Neural crest cell (in vitro differentiated cells): ENCODE data around the gene ME3. TPM values are rescaled to one million over a fixed set of nuclear protein-coding genes. Genes with fewer than 3 reads are reported as not detected.

ENCODE experiments used
- DNase-seq: peaks from one replicate; pipeline ENCODE4 v3.0.0; 2021; ENCODE audit warnings: low read depth, mixed read lengths, low spot score
- H3K27ac Mint-ChIP-seq: one replicate; pipeline ENCODE4 v1.8.0; 2021; ENCODE audit warnings: mild to moderate bottlenecking, mixed read lengths; ENCODE audit not compliant: unreplicated experiment
- H3K27me3 Mint-ChIP-seq: 2 replicates; pipeline ENCODE4 v1.8.0; 2021; ENCODE audit warnings: low read depth, mild to moderate bottlenecking, mixed read lengths
- H3K36me3 Mint-ChIP-seq: 2 replicates; pipeline ENCODE4 v1.8.0; 2021; ENCODE audit warnings: low read depth, mild to moderate bottlenecking, mixed read lengths
- H3K4me1 Mint-ChIP-seq: 2 replicates; pipeline ENCODE4 v1.8.0; 2021; ENCODE audit warnings: mixed read lengths
- H3K4me3 Mint-ChIP-seq: one replicate; pipeline ENCODE4 v1.8.0; 2021; ENCODE audit warnings: mild to moderate bottlenecking, mixed read lengths
- H3K9me3 Mint-ChIP-seq: 2 replicates; pipeline ENCODE4 v1.8.0; 2021; ENCODE audit warnings: mixed read lengths
- total RNA-seq: library from RNA; stranded (reverse); gene quantifications from 2 replicates; pipeline ENCODE4 v1.2.1, GENCODE V29; 2021
- TF ChIP-seq, protein P1 (sequence below): fragments of 200-600 bp; sonication (generic); conservative IDR thresholded peaks from 2 replicates; pipeline ENCODE4 v1.5.0; 2021; ENCODE audit warnings: antibody characterized with exemption, mild to moderate bottlenecking

Gene ME3
- total RNA-seq, 1 donor from 2014 or later, result 18.9 TPM

DNA sequence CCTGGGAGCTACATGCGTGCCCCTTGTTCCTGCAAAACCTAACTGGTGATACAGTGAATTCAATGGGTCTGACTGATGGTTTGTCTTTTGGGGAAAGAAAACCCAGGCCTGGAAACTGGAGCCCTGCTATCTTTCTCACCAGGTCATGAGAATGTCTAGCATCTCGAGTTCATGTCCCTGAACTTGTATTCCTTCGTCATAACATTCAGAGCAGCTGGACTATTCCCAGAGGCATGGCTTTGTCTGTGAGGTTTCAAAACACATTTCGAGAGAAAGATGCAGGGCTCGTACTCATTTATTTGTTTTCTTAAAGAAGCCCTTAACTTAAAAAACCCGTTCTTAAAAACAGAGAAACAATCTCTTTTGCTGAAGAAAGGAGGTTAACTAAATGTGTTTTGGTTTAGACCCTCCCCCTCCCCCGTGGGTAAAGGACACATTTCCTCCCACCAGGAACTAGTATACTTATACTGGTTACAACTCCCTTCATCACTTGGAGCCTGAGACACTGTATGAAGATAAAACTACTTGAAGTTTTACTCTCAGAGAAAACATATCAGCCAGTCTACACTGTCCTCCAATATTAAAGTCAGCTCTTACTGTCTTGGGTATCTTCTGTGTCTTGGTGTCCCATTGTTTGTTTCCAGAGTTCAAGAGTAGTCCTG lies 43.2 kb downstream of the ME3 start:
- DNase-seq, result no peak
- H3K9me3 Mint-ChIP-seq, result no peaks in the 10 kb centered on the region
- H3K4me3 Mint-ChIP-seq, result no peak overlapping the region
- no peaks in the 10 kb centered on the region for H3K27me3 Mint-ChIP-seq
- no peaks in the 10 kb centered on the region for H3K36me3 Mint-ChIP-seq
- no peaks in the 10 kb centered on the region for H3K4me1 Mint-ChIP-seq
- H3K27ac Mint-ChIP-seq, result no peak overlapping the region
- TF ChIP-seq, protein P1, sequence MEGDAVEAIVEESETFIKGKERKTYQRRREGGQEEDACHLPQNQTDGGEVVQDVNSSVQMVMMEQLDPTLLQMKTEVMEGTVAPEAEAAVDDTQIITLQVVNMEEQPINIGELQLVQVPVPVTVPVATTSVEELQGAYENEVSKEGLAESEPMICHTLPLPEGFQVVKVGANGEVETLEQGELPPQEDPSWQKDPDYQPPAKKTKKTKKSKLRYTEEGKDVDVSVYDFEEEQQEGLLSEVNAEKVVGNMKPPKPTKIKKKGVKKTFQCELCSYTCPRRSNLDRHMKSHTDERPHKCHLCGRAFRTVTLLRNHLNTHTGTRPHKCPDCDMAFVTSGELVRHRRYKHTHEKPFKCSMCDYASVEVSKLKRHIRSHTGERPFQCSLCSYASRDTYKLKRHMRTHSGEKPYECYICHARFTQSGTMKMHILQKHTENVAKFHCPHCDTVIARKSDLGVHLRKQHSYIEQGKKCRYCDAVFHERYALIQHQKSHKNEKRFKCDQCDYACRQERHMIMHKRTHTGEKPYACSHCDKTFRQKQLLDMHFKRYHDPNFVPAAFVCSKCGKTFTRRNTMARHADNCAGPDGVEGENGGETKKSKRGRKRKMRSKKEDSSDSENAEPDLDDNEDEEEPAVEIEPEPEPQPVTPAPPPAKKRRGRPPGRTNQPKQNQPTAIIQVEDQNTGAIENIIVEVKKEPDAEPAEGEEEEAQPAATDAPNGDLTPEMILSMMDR, result no peak

DNA sequence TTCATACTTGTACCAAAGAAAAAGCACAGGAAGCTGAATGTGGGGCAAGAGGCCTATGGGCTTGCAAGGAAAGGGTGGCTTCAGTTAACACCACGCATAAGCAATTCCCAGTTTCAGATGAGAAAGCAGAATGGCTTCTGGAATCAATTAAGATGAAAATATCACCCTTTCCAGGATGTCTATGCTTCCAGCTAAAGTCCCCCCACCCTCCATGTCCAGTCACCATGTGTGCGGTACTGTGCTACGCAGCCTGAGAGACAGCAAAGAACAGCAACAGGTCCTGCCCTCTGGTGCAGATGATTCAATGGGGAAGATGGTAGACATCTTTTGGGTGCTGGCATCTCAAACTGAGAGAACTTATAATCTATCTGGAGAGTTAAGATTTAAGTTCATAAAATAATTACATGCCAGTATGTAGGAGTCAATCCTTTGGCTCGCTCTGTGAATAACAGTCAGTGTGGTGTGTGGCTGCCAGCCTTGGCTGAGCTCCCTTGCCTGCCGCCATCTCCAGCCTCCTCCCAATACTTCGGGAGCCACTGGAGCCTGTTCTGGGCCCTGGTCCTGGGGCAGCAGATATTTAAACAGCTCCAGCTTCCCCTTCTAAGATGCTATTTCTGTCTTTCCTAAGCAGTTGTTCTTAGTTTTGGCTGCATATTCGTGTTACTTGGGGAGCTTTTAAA lies 44.5 kb downstream of the ME3 start:
- no peak overlapping the region for H3K27ac Mint-ChIP-seq

DNA sequence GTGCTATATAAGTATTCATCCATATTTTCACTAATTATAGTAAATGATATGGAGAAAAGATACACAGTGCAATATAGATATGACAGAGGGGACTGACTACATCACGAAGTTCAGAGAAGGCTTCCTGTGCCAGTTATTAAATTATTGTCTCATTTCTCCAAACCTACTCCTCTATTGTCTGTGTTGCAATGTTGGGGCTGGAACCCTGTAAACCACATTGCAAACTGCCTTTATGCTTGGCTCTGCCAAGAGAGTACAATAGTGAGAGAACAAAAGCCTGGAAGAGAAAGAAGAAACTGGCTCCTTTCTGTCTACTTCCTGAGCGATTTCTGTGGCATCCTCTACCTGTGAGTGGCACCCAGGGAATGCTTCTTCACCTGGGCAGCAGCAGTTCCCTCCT lies 46.4 kb downstream of the ME3 start:
- no peak for DNase-seq
- no peaks in the 10 kb centered on the region for H3K4me1 Mint-ChIP-seq
- no peak overlapping the region for H3K4me3 Mint-ChIP-seq
- peaks cover 2% of the 10 kb centered on the region for H3K36me3 Mint-ChIP-seq
- H3K27ac Mint-ChIP-seq, result no peak overlapping the region
- no peaks in the 10 kb centered on the region for H3K9me3 Mint-ChIP-seq
- no peaks in the 10 kb centered on the region for H3K27me3 Mint-ChIP-seq
- TF ChIP-seq, protein P1, result no peak

More for the DNA sequence above, 44.5 kb downstream of the ME3 start:
- H3K4me1 Mint-ChIP-seq, result no peaks in the 10 kb centered on the region
- no peaks in the 10 kb centered on the region for H3K9me3 Mint-ChIP-seq
- H3K27me3 Mint-ChIP-seq, result no peaks in the 10 kb centered on the region
- TF ChIP-seq, protein P1, result no peak
- no peak overlapping the region for H3K4me3 Mint-ChIP-seq
- no peak for DNase-seq
- no peaks in the 10 kb centered on the region for H3K36me3 Mint-ChIP-seq

DNA sequence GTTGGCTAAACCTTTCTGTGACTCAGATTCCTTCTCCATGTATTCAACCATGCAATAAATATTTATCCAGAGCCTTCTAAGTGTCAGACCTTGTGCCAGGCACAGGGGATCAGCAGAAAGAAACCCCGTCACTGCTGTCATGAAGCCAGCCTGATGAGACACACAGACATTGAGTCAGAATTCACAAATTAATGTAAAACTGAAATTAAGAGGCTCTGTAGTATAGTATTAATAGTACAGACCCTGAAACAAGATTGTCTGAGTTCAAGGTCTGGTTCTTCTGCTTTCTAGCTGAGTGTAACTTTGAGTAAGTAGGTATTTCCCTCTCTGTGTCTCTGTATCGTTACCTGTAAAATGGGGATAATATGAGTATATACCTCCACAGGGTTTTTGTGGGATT lies 46.9 kb downstream of the ME3 start:
- Mint-ChIP-seq H3K4me3 (no peak overlapping the region), H3K27me3 (no peaks in the 10 kb centered on the region), H3K27ac (no peak overlapping the region), H3K9me3 (no peaks in the 10 kb centered on the region), H3K36me3 (peaks cover 2% of the 10 kb centered on the region), H3K4me1 (no peaks in the 10 kb centered on the region)
- TF ChIP-seq, protein P1, result no peak
- DNase-seq, result no peak

DNA sequence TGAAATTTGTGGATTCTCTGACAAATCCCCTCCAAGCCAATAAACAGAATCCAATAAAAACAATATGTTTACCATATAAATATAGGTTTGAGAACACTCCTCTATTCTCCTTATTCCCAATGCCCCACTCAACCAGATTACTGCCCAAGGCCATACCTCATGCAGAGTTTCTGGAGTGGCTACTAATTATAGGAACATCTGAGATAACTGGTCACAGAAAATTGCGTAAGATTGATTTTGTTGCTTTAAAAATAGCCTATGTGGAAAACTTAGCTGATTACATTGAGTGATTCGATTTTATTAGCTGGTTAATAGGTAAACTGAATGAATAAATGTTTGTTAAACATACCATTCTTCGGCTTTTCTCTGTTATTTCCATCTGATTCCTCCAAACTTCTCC lies 48.0 kb downstream of the ME3 start:
- DNase-seq, result no peak
- Mint-ChIP-seq H3K9me3 (peaks cover 2% of the 10 kb centered on the region), H3K27ac (no peak overlapping the region), H3K4me1 (no peaks in the 10 kb centered on the region), H3K36me3 (peaks cover 2% of the 10 kb centered on the region), H3K27me3 (no peaks in the 10 kb centered on the region), H3K4me3 (no peak overlapping the region)
- TF ChIP-seq, protein P1, result no peak
